GM18520 (cell line): ENCODE results near the gene RLBP1.

Source experiments
- ATAC-seq: cut with Tn5 transposase; IDR thresholded peaks from one replicate; pipeline ENCODE4 v1.9.1; 2021; ENCODE audit not compliant: unreplicated experiment

The RLBP1 gene

DNA sequence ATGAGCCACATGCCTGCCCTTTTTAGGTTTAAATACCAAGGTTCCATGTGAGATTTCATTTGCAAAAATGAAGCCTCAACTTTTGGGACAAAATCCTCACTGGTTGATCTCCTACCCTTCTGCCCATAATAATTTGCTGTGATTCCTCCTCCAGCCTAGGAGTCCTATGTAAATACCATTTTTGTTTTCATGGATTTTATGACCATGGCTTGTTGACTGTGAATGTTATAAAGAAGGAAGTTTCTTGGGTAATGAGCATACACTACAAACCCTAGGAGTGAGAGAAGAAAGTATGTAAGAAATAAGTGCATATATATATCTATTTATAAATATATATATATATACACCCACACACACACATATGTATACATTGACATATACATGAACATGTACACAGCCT lies 13.1 kb downstream of the RLBP1 start:
- ATAC-seq: no peak

DNA sequence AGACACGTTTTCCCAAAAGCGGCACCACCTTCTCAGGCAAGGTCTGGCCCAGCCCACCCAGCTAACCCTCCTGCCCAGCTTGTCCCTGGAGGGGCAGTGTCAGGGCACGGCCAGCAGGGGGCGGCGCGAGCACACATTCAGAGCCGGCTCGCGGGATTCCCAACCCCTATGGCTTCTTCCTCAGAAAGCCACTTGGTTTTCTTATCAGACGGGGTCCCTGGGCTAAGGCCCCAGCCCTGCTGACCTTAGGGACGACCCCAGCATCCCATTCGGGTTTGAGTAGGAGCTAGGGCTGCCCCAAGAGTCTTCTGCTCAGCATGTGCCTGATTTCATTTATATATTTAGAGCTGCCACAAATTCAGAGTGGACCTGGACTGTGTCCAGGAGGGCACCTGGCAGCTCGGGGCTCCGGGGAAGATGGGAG lies 14.5 kb downstream of the RLBP1 start:
- no peak for ATAC-seq

DNA sequence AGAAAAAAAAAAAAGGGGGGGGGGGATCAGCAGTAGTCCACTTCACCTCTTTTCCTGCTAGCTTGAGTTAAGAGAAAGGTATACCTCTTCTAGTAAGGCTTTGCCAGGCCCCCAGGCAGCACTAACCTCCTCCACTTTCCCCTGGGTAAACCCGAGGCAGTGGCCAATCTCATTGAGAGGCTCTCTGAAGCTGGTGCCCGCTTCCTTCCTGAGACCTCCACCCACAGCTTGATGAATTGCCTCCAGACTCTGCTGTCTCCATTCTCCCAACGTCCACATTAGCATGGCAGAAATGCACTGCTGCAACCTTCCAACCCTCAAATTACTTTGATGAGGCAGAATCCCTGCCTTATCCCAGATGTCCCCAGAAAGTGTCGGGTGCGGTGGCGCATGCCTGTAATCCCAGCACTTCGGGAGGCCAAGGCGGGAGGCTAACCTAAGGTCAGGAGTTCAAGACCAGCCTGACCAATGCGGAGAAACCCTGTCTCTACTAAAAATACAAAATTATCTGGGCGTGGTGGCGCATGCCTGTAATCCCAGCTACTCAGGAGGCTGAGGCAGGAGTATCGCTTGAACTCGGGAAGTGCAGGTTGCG lies 15.3 kb downstream of the RLBP1 start:
- ATAC-seq: no peak

DNA sequence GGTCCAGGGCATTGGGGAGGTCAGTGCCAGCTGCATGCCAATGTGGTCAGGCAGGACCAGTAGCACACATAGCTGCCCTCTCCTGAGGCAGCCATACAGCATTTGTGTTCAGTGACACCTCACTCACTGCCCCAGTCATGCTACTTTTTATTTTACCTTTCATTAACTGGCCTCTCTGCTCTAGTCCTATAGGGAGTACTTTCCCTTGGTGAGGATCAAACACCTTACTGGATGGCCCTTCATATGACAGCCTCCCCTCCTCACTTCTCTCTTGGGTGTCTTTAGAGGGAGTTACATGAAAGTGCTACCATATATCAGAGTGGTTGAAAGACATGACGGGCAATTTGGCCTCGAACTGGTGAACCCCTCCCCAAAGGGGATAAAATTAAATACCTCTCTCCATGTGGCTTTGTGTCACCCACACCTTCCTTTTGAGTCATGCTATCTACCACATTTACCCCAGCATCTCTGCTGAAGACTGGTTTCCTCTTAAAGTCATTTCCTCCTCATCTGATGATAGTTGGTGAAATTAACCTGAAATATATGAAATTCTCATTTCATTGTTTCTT lies 17.6 kb downstream of the RLBP1 start:
- ATAC-seq: no peak

DNA sequence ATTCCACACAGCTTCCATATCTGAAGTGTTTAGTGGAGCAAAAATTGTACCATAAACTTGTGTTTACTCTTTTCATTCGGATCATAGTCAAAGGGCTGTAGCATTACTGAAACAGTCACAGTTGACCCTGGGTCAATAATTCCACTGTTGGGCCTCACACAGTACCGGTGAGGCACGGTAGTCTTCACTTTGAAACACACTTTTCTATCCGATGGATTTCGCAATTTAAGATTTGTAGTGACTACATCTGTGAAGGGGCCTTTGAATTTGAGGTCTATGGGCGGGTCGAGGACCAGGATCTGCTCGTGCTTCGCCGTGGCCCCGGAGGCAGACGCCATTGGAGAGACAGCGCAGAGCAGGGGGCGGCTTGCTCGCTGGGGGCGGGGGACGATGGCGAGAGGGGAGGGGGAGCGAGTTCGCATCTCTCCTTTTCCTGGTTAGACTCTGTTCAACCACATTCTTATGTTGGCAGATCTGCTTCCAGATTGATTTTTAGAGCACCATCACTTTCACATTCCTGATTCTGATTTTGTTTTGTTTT lies 19.8 kb downstream of the RLBP1 start:
- ATAC-seq: no peak

DNA sequence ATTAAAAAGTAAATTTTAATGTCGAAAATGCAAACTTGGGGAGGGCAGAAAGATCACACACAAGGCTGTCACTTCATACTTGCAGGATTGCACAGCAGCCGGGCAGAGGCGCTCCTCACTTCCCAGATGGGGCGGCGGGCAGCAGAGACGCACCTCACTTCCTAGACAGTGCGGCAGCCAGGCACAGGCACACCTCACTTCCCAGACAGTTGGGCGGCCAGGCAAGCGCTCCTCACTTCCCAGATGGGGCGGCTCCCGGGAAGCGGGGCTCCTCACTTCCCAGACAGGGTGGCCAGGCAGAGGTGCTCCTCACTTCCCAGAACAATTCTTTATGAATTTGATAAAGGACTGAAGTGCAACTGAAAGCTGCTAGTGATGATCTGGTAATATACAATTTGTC lies 21.2 kb downstream of the RLBP1 start:
- ATAC-seq: no peak

DNA sequence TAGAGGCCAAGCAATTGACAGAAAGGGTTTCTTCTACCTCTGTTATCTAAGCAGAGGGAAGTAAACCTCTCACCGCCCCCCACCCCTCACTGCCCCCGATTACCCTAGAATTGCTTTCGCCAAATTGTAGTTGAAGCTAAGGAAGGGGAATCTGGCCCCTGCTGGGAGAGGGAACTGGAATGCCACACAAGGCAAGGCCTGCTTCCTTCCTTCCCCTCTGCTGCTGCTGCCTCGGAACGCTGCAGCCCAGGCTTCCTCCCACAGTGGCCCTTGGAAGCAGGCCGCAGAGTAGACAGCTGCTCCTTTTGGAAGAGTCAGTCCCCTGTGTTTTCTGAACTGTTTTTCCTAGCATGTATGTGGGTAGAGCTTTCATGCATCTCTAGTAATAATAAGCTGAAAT lies 21.6 kb downstream of the RLBP1 start:
- ATAC-seq: no peak

DNA sequence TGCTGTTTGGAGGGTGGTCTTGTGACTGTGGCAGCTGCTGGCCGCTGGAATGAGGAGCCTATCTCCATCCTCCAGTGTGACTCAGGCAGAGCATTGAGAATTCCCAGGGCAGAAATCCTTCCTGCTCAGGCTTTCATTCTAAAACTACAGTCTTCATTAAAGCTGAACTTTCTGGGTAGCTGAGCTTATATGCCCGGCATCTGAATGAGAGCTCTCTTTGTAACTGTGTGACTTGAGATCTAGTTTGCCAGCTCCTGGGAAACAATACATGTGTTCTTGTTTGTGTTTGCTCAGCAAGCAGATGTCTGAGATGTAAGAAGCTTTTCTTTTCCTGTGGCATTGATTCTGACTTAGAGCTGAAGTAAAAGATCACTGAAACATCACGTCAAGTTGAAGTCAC lies 22.4 kb downstream of the RLBP1 start:
- ATAC-seq: no peak

DNA sequence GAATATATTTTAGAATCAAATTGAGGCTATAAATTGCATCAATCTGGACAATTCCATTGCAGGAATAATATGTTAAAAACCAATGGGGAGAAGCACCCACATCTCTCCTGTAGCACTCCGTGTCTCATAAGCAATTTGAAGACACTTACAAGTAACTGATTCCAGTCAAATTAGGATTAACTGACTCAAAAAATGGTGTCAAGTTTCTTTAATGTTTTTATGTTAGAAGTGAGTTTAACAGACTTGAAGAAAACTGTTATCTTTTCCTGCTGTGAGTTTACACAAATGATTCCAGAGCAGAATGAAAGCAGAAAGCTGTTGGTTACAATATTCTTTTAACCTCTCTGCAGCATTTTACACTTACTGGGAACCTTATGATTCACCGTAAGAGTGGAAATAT lies 23.2 kb downstream of the RLBP1 start:
- ATAC-seq: no peak

DNA sequence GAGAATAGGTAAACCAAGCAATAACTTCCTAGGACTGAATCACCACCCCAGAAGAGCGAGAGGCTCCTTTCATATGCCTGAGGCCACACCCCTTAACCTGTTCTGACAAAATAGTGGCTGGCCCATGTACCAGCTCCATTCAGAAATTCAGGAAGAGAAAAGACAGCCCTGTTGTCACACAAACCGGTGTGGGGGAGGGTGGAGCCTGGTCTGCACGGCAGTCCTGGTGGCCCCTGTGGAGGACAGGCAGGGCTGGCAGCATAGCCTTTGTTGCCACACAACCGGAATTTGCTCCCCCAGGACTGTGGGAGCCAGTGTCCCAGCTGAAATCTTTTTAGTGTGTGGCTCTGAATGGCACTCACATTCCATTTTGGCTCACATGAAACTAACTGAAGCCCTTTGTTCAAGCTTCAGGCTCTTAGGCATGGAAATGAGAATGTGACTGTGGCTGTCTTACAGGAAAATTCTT lies 23.8 kb downstream of the RLBP1 start:
- ATAC-seq: no peak

DNA sequence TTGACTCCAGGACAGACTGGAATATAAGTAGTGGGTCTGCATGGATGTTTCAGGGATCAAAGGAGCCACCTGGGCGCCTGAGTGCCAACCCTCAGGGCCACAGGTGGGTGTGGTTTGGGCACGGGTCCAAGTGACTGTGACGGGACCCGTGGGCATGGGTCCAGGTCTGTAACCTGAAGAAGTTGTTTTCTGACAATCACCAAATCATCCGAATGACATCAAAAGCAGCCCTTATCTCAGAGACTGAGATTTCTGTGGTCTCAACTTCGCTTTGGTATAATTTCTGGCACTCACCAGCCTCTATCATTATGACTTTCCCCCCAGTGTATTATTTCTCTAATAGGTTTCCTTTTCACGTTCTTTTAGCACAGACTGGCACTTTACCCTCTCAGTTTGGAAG lies 24.4 kb downstream of the RLBP1 start:
- ATAC-seq: no peak

DNA sequence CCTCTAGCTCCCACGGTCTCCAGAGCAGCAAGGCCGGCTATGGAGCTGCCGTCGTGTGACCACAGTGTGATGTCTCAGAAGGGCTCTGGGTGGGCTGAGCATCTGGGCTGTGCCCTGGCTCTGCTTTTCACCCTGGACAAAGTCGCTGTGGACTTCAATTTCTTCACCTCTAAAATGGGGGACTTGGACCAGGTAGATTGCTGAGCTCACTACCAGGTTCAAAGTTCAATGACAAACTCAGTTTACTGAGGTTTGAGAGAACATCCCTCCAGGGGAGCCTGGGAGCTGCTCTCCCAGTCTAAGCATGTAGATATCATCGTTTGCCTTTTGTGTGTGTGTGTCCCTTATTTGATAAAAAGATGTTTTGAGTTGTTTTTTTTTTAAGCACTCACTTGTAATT lies 25.1 kb downstream of the RLBP1 start:
- no peak for ATAC-seq

DNA sequence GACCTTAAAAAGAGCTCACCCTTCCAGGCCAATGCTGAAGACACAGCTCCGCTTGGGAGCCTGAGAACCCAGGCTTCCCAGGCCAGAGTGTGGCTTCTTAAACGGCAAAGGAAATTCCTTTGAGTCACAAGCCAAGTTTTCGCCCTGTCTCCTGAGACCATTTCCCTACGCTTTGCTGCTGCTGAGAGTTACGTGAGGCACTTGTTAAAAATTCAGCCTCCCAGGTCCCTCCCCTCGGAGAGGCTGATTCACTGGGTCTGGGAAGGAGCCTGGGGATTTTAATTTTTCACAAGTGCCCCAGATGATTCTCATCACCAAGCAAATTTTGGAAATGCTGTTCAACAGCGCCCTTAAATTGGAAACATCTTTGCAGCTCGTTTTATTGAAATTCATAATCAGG lies 25.5 kb downstream of the RLBP1 start:
- no peak for ATAC-seq

DNA sequence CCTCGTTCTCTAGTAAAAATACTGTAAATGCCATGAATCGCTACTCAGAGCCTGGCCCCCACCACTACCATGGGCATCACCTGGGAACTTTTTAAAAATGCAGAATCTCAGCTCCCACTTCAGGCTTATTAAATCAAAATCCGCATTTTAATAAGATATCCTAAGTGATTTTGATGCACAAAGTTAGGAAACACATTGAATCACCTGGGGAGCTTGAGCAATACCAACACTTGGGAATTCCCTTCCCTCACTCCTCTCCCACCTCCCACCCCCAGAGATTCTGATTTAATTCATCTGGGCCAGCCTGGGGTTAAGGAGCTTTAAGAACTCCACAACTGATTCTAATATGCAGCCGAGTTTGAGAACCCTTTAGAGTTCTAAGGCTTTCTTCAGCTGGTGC lies 26.8 kb downstream of the RLBP1 start:
- ATAC-seq: no peak

DNA sequence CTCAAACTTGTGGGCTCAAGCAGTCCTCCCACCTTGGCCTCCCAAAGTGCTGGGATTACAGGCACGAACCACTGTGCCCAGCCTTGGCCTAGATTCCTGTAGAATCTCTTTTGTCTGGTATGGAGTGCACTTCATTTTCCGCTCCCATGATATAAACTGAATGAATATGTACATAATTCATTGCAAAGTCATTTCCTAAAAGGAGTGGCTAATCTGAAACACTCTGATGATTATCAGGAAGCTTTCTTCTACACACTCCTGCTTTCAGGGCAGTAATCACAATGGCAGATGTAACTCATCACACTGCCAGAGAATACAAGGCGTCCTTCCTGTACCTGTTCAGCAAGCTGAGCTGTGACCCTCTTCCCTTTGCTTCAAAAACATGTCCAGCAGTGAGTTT lies 28.6 kb downstream of the RLBP1 start:
- no peak for ATAC-seq

DNA sequence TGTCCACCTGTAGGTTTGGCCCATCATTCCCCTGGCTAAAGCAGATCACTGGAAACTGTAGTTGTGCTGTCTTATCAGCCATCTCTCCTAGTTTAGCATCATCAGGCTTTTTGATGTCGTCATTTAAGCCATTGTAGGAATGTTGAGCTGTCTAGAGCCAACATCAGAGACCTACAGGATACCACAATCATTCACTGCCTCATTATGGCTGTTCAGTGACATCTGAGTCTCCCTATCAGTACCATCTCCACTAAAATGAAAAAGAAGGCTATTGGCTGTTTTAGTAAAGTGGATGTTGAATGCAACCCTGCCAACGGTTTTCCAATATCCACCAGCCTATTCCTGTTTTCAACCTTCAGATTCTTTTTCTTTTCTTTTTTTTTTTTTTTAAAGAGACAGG lies 29.2 kb downstream of the RLBP1 start:
- ATAC-seq: no peak

DNA sequence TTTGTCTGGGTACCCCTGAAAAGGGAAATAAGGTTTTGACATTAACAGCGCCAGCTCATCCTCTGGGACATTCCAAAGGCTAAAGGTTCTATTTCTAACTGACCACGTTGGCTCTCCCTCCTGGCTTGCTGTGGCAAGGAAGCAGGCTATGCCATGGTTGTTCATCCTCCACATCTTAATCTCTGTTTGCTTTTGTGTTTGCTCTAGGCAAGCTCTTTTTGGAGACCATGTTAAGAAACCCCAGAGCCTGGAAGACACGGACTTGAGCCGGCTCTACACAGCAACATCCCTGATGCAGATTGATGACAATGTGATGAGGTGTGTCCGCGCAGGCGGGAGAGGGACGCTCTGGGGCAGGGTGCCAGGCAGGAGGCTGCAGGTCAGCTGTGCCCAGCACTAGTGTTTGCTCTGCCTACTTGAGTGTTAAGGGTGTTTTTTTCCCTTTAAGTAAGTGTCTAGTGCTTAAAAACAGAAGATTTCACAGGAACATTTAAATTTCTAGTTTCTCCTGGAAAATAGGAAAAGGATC lies 33.3 kb downstream of the RLBP1 start:
- no peak for ATAC-seq

DNA sequence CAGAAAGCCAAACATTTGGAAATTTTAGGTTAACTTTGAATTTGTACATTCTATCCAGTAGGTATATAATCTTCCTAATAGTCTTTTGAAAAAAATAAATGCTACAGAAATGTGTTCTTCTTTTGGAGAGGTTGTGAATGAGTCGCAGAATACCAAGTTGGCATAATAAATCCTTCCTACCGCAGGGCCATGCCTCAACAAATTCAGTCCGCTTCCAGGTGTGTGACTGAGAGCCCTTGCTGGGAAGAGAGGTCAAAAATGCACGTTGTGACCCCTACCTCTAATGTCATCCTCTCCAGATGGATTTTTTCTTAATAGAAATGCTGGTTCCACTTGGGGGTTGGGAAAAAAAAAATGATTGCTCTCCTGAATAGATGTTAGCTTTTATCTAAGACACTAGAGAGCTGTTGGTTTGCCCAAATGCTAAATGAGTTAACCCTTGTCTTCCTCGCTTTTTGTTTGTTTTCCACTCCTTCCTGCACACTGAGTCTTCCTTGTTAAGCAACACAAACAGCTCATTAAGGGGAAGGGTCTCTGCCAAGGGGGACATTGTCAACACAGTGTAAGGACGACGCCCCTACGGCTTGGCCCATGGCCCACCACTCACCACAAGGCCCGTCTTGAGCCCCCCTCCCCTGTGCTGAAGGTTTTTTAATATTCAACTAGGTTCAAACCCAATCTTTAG lies 33.9 kb downstream of the RLBP1 start:
- ATAC-seq: no peak

DNA sequence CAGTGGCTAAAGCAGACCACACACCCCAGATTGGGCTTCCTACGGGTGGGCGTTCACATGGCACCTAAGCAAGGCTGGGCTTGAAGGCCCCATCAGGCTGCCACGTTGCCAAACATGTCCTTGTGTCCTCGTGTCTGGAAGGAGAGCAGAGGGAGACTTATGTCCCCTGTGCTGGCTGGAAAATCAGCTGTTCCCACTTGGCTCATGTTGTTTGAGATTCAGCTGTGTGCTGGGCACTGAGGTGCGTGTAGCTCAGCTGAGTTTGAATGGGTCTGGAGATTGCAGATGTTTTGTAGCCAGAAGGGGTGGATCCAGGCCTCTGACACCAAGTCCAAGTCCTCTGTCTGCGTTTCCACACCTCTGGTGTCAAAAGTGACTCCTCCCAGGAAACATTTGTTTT lies 34.6 kb downstream of the RLBP1 start:
- no peak for ATAC-seq

DNA sequence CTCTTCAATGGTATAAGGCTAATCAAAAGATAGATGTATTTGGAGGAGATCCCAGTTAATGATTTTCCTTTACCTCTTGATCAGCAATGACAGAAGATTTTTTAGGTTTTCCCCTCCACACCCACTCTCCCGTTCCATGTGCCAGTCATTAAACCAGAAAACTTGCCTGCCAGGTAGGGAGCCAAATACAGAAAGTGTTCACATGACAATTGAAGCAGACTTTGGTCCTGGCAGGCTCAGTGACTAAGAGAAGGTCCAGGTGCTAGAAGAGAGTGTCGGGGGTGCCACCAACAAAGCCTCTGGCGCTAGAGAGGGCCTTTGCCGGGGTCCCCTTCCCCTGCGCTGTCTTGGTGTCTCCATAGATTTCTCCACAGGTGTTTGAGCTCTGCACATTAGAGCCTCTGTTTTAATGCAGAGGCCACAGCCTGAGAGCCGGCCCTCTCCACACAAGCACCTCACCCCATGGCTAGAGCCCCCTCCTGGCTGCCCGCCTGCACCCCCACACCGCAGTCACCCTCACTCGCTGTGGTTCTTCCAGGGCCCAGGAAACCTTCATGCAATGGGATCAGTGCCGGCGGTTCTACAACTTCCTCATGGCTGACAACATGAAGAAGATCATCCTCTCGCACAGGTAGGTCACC lies 36.4 kb downstream of the RLBP1 start:
- ATAC-seq: no peak

DNA sequence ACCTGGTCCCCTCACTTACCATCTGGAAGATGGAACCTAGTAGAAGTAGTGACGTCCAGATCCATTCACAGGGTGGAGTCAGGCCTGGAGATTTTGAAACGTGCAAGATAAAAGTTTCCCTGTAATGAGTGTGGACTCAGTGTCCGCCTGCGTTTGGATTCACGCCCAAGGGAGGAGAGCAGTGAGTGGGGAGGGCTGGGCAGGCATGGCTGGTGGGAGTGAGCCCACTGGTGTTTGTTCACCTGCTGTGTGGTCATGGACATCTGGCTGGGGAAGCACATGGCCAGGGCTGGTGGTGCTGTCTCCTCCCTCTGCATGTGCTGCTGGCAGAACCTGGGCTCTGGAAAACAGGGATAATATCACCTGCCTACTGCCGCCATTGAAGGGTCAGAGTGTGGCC lies 37.0 kb downstream of the RLBP1 start:
- no peak for ATAC-seq
